HepG2 (cell line): Measurements from ENCODE around the gene PELI3. TPM values are rescaled to one million over a fixed set of nuclear protein-coding genes. Genes with fewer than 3 reads are reported as not detected.

Source experiments
- CBX2 ChIP-seq, 2 experiments: fragments of 200-600 bp in 1 of 2; sonication (generic); formaldehyde crosslinking in 1 of 2; IDR thresholded peaks; 2 replicates each; pipeline versions ENCODE4 v1.7.0 to v1.8.1; 2018 to 2022; ENCODE audit warnings: low read depth in 2 of 2, low read length in 1 of 2, mild to moderate bottlenecking in 1 of 2, missing genetic modification reagents in 1 of 2
- GMEB1 ChIP-seq: sonication (generic); formaldehyde crosslinking; IDR thresholded peaks from 2 replicates; pipeline ENCODE4 v1.5.1; 2020; ENCODE audit warnings: missing genetic modification reagents, mild to moderate bottlenecking, borderline replicate concordance
- HDAC1 ChIP-seq: sonication (generic); formaldehyde crosslinking; IDR thresholded peaks from 2 replicates; pipeline ENCODE4 v1.5.1; 2020; ENCODE audit warnings: mild to moderate bottlenecking, missing genetic modification reagents
- MEF2D ChIP-seq: sonication (generic); formaldehyde crosslinking; IDR thresholded peaks from 2 replicates; pipeline ENCODE4 v1.5.1; 2020; ENCODE audit warnings: mild to moderate bottlenecking, missing genetic modification reagents
- PITX1 ChIP-seq: sonication (generic); formaldehyde crosslinking; IDR thresholded peaks from 2 replicates; pipeline ENCODE4 v1.5.1; 2020; ENCODE audit warnings: mild to moderate bottlenecking, missing genetic modification reagents
- PPARG ChIP-seq: conservative IDR thresholded peaks from 2 replicates; pipeline ENCODE4 v1.6.1; 2016; ENCODE audit warnings: missing biosample characterization, missing genetic modification reagents
- RERE ChIP-seq: IDR thresholded peaks from 2 replicates; pipeline ENCODE4 v1.6.1; 2016; ENCODE audit warnings: low read depth, missing genetic modification reagents, missing compliant biosample characterization
- TCF12 ChIP-seq, 2 experiments: fragments of 450-650 bp in 1 of 2; sonication (generic) in 1 of 2; formaldehyde crosslinking in 1 of 2; IDR thresholded peaks; 2 replicates each; pipeline versions ENCODE4 v1.6.1 to v1.8.0; 2017 to 2022; ENCODE audit warnings: antibody characterized with exemption in 1 of 2, mild to moderate bottlenecking in 1 of 2, missing genetic modification reagents in 1 of 2, moderate library complexity in 1 of 2
- YY1 ChIP-seq: IDR thresholded peaks from 2 replicates; pipeline ENCODE4 v1.6.1; 2011; ENCODE audit warnings: low read length, low read depth, moderate library complexity, mild to moderate bottlenecking; ENCODE audit not compliant: insufficient read depth, insufficient replicate concordance
- ZBTB43 ChIP-seq: sonication (generic); formaldehyde crosslinking; conservative IDR thresholded peaks from 2 replicates; pipeline ENCODE4 v1.4.0; 2020; ENCODE audit warnings: missing genetic modification reagents
- ZFP91 ChIP-seq: sonication (generic); formaldehyde crosslinking; IDR thresholded peaks from 2 replicates; pipeline ENCODE4 v1.9.0; 2022; ENCODE audit warnings: missing genetic modification reagents, mild to moderate bottlenecking, borderline replicate concordance
- ZNF101 ChIP-seq: sonication (generic); formaldehyde crosslinking; IDR thresholded peaks from 2 replicates; pipeline ENCODE4 v1.4.0; 2020; ENCODE audit warnings: mild to moderate bottlenecking, low read depth, missing genetic modification reagents, borderline replicate concordance
- ZNF20 ChIP-seq: sonication (generic); formaldehyde crosslinking; IDR thresholded peaks from 2 replicates; pipeline ENCODE4 v1.4.0; 2020; ENCODE audit warnings: mild to moderate bottlenecking, moderate library complexity, missing genetic modification reagents
- ZNF230 ChIP-seq: sonication (generic); formaldehyde crosslinking; IDR thresholded peaks from 2 replicates; pipeline ENCODE4 v1.4.0; 2020; ENCODE audit warnings: mild to moderate bottlenecking, missing genetic modification reagents
- ZNF264 ChIP-seq: sonication (generic); formaldehyde crosslinking; IDR thresholded peaks from 2 replicates; pipeline ENCODE4 v1.4.0; 2020; ENCODE audit warnings: missing genetic modification reagents
- ZNF44 ChIP-seq: sonication (generic); formaldehyde crosslinking; IDR thresholded peaks from 2 replicates; pipeline ENCODE4 v1.5.1; 2020; ENCODE audit warnings: mild to moderate bottlenecking, missing genetic modification reagents
- ZNF747 ChIP-seq: sonication (generic); formaldehyde crosslinking; IDR thresholded peaks from 2 replicates; pipeline ENCODE4 v1.8.1; 2023; ENCODE audit warnings: missing genetic modification reagents, mild to moderate bottlenecking, borderline replicate concordance
- polyA plus RNA-seq, 8 experiments: library from polyadenylated mRNA; depleted of rRNA in 3 of 8; stranded (reverse) in 7 of 8; unstranded in 1 of 8; fragments of >200 nt; fragmentation: Illumina TruSeq in 4 of 8; extraction: Trizol in 4 of 8; gene quantifications; 2 replicates each; pipeline versions ENCODE4 v1.2.1 to v1.2.3, GENCODE V29; 2011 to 2016; ENCODE audit warnings: low read depth in 4 of 8, missing spikeins in 1 of 8, mixed read lengths in 1 of 8; ENCODE audit not compliant: insufficient read depth in 1 of 8
- total RNA-seq, 5 experiments: library from RNA; depleted of rRNA; stranded (reverse); fragments of >200 nt; fragmentation: Illumina TruSeq; extraction: Trizol; gene quantifications; 2 replicates each; pipeline ENCODE4 v1.2.3, GENCODE V29; 2016; ENCODE audit warnings: low read depth in 1 of 5

The PELI3 gene
- total and polyA plus RNA-seq, 2 of the 13 experiments (the other 11 are each of a cell fraction or from before 2014, with no cell fraction given), result 2.0 to 4.0 TPM

- TF ChIP-seq ZFP91 (CRISPR knock-in tag) (peak; percentile 90), PITX1 (peak; percentile 27; the same call in 1 of the 2 replicates), ZNF101 (0 out of 2 replicates have a peak, but pooled peaks have one; percentile 68), YY1 (peak; percentile 62), RERE (CRISPR knock-in tag) (no peak), CBX2 (IDR thresholded peaks at IDR 0.05; ENCODE audit: low read depth, low read length) (no peak), CBX2 (CRISPR knock-in tag; IDR thresholded peaks at IDR 0.05; ENCODE audit: low read depth) (no peak), ZNF230 (CRISPR knock-in tag) (peak; percentile 58; the same call in 1 of the 2 replicates), GMEB1 (peak; percentile 46), HDAC1 (peak; percentile 90), PPARG (CRISPR knock-in tag) (no peak; the same call in 1 of the 2 replicates), MEF2D (CRISPR knock-in tag) (peak; percentile 32; the same call in 1 of the 2 replicates), ZNF747 (CRISPR knock-in tag) (no peak), ZBTB43 (CRISPR knock-in tag) (no peak; the same call in 1 of the 2 replicates), ZNF20 (no peak), ZNF264 (CRISPR knock-in tag) (no peak), ZNF44 (CRISPR knock-in tag) (no peak), TCF12 (IDR thresholded peaks at IDR 0.05) (no peak), TCF12 (CRISPR knock-in tag; IDR thresholded peaks at IDR 0.05) (0 out of 2 replicates have a peak, but pooled peaks have one; percentile 20)
These were observed 13.6 kb downstream of the PELI3 start, which contains the start of gene DPP3 (continued) for GRCh38 chr11:66480117-66480938.
